Measurements from ENCODE around the gene JPH2.
A peak's percentile ranks its signal among the peaks of the same experiment; 100 is the strongest.

JPH2 gene

DNA sequence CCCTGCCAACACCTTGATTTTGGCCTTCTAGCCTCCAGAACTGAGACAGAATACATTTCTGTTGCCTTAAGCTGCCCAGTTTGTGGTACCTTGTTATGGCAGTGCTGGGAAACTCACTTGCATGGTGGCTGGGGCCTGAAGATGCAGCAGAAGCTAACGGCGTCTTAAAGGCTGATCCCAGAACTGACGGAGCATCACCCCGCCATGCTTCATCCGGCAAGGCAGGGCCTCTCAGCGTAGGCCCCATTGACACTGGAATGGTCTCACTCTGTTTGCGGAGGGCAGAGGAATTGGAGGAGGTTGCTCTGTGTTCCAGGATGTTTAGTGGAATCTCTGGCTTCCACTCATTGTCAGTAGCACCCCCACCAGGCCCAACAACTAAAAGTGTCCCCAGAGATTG is 102.1 kb downstream of the JPH2 start:
- intact Hi-C loops (cut with DNase I): loop anchor here (10.0 kb wide), 1 partner anchor 550 kb away; no protein-coding TSS in a partner anchor

DNA sequence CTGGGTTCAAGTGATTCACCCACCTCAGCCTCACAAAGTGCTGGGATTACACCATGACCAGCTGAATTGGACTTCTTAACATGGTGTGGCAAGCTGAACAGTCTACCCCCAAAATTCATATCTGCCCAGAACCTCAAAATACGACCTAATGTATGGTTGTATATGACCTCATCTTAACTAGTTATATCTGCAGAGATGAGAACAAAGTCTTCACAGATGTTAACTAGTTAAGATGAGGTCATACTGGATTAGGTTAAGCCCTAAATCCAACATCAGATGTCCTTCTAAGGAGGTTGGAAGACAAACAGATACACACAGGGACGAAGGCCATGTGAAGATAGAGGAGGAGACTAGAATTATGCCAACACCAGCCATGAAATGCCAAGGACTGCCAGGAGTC is 102.5 kb downstream of the JPH2 start:
- DNase-seq: no peak
- intact Hi-C loops (cut with DNase I): loop anchor here (10.0 kb wide), 1 partner anchor 550 kb away; no protein-coding TSS in a partner anchor

More for the DNA sequence above, 102.1 kb downstream of the JPH2 start:
- DNase-seq: no peak

DNA sequence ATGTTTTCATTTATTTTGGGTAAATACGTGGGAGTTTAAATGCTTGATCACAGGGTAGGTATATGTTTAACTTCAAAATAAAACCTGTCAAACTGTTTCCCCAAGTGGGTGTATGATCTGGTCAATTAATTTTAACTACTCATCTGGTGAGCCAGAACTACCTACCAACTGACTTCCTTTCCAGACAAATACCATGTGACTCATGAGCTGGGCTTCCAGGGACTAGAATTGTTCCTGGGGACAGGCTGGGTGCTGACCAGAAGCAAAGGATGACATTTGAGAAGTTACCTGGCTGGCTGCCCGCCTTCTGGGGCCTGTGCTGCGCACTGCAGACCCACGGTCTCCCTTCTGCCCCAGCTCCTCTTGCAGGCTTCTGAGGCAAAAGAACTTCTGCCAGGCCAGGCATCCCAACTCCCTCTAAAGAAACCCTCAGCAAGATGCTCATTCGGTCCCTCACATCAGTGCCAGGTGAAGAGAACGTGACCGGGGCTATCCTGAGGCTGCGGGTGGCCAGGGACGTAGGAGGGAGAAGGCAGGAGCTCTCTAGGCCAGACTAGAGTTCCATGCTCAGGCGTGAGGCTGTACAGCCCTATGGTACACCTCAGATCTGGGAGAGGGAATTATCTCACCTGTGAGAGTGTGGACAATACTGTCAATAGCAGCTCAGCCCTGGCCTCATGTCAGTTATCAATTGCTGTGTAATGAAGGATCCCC is 103.6 kb downstream of the JPH2 start:
- intact Hi-C loops (cut with DNase I): loop anchor here (10.0 kb wide), 1 partner anchor 549 kb away; no protein-coding TSS in a partner anchor
- DNase-seq: peak in 1 of 10 donors; percentile 73

DNA sequence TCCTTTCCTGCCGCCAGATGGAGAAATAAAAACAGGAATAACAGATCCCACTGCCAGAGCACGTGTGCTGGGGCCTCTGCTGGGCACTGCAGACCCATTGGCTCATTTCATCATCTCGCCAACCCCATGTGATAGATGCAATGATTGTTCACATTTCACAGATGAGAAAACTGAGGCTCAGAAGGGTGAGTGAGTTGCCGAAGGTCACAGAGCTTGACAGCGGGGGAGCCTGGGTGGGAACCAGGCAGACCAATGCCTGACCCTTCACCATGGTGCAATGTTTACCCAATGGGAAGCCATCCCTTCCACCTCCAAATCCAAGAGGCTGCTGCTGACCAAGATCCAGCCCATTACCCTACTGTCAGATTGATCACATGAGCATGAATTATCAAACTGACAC is 105.1 kb downstream of the JPH2 start:
- no peak for DNase-seq
- intact Hi-C loops (cut with DNase I): loop anchor here (10.0 kb wide), 1 partner anchor 547 kb away; no protein-coding TSS in a partner anchor

DNA sequence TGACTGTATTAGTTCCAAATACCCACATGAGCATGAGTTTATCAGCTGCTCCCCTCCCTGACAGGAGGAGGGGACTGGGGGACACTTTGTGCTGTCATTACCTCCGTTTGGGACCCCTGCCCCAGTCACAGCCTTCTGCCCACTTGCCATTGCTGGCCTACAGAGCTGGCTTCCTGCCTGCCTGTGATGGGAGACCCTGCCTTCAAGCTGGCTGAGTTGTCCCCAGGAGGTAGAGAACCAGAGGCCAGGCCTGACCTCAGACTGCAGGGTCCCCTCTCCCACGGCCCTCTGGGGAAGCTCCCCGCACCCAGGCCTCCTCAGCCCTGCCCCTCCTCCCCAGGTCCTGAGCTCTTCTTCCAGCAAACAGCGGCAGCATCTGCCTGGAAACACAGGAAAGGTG is 105.5 kb downstream of the JPH2 start:
- no peak for DNase-seq
- intact Hi-C loops (cut with DNase I): loop anchor here (10.0 kb wide), 1 partner anchor 547 kb away; no protein-coding TSS in a partner anchor

DNA sequence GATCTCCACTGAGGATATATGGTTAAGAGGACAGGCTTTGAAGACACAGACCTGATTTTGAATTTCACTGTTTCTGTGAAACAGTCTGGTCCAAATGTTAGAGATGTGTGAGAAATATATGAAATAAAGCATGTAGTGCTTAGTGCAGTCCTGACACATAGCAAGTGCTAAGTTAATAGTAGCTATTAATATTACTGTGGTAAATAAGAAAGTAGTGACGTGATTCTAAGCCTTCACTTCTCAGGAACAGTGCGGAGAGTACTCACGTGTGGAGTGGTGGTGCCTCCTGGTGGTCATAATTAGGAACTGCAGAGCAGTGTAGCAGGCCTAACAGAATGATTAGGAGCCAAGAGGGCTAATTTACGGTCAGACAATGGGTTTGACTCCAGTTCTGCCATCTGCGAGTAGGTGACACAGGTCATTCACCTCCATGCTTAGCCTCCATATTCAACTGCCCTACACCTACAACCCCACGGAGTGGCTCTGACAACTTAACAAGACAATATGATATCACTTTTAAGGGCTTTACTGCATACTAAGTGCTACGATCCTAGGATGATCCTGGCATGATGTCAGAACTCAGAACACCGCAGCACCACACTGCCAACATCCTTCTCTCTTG is 106.2 kb downstream of the JPH2 start:
- DNase-seq: peak in 8 of 10 donors; percentile 44 to 94 (median 80)
- intact Hi-C loops (cut with DNase I): loop anchor here (1.0 to 10.0 kb wide), 3 partner anchors 24 to 546 kb away; no protein-coding TSS in a partner anchor

DNA sequence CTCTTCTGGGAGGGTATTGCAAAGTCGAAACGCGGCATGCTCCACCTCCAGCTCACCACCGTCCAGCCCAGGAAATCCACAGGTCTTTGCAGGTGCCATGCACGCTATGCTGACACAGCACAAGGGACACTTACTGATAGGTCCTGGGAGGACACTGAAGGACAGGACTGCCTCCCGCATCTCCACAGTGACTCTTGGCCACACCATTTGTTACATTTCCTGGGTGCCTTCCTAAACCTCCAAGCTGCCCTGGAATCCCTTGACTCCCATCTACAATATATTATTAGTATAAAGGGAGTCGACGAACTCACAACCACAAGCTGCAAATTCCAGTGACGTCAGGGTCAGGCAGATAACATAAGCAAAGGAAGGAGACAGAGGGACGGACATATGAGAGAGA is 106.9 kb downstream of the JPH2 start:
- intact Hi-C loops (cut with DNase I): loop anchor here (1.0 to 10.0 kb wide), 3 partner anchors 24 to 545 kb away; no protein-coding TSS in a partner anchor
- DNase-seq: no peak

DNA sequence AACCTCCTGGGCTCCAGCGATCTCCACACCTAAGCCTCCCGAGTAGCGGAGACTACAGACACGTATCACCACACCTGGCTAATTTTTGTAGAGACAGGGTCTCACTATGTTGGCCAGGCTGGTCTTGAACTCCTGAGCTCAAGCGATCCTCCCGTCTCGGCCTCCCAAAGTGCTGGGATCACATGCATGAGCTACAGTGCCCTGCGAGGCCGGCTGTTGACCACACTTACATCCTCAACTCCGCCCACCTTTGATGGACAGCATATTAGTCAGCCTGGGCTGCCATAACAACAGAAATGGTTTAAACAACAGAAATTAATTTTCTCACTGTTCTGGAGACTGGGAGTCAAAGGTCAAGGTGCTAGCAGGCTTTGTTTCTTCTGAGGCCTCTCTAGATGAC is 107.7 kb downstream of the JPH2 start:
- peak in 1 of 10 donors; percentile 70 for DNase-seq
- intact Hi-C loops (cut with DNase I): no loop called here

DNA sequence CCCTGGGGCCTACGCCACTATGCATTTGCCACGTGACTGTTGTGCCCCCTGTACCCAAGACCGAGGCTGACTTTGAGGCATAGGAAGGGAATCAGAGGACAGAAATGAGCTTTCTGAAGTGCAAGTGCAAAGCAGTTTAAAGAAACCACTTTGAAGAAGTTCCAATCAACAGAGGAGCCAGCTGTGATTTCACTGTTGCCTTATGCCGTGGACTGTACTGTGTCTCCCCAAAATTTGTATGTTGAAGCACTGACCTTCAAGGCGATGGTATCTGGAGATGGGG is 111.1 kb downstream of the JPH2 start:
- DNase-seq: no peak
- intact Hi-C loops (cut with DNase I): no loop called here

DNA sequence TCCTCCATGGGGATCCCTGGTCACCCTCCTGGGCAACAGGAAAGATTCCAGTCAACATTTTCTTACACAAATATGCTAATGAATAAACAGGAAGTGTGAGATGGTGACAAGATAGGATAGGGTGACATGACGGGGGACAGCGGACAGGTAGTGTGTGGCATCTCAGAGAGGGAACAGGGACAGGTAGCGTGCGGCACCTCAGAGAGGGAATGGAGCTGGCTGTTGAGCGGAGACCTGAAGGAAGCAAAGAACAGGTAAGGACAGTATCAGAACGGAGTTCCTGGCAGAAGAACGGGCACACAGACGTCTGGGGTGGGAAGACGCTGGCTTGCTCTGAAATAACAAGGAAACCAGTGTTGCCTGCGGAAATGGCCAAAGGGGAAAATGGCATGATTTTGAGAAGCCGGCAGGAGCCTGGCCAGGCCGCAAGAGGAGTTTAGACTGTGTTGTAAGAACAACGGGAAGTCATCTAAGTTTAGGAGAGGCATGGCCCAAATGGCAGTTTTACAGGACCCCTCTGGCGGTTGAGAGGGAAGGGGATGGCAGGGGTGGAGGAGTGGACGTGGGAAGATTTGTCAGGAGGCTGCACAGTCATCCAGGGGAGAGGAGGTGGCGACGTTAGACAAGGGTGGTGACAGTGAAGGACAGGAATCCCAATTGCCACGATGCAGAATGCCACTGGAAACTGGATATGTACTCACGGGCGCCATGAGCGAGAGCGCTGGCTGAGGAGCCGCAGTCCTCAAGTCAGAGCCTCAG is 111.6 kb downstream of the JPH2 start:
- intact Hi-C loops (cut with DNase I): no loop called here
- DNase-seq: no peak

DNA sequence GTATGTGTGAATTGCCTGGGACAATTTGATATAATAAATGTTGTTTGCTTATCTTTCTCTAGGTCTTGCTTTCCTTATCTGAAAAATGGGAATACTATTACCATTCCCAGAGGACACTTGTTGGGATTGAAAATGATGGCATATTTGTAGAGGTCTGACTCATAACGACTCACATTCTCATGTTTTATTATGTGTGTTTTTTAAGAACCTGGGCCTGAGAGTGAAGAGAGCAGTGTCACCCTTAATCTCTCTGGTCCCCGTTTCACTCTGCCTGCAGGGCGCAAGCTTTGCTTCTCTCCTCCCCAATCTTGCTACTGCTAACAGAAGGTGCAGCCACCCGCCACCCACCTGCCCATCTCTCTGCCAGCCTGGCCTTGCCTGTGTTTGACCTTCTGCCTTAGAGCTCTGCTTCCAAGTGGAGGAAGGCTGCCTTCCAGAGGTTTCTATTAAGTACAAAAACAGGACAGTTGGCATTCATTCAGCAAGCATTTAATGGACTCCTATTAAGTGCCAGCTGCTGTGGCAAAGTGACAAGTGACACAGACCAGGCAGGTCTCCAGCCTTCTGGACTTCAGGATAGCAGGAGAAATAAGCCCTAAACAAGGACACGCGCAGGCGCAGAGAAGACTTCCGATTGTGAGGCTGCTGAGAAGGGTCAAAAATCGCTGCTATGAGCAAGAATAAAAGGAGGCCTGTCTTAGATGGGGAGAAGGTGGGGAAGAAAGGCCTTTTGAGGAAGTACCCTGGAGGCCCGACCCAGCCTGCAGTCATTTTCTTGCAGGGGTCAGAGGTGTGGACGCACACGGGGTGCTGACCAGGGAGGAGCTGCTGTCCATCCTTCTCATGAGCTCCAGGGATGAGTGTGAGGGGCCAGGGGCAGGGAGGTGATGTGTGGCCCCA is 112.5 kb downstream of the JPH2 start:
- DNase-seq: peak in 1 of 10 donors; percentile 31
- intact Hi-C loops (cut with DNase I): no loop called here

DNA sequence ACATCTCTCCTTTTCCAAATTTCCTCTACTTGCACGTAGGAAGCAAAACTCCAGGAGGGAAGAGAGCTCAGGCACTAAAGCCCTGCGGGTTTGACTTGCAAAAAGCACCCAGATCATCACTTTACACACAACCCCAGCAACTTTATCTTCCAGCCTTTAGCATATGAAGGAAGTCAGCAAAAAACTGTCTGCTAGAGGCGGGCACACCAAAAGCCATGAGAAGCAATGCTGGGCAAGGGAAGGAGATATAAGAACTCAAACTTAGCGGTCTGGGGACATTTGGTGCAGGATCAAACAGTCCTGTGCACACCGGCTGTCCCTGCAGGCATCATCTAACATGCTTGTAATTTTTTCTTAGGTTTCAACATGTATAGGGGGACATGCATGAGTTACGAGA is 113.3 kb downstream of the JPH2 start:
- no peak for DNase-seq
- intact Hi-C loops (cut with DNase I): no loop called here

DNA sequence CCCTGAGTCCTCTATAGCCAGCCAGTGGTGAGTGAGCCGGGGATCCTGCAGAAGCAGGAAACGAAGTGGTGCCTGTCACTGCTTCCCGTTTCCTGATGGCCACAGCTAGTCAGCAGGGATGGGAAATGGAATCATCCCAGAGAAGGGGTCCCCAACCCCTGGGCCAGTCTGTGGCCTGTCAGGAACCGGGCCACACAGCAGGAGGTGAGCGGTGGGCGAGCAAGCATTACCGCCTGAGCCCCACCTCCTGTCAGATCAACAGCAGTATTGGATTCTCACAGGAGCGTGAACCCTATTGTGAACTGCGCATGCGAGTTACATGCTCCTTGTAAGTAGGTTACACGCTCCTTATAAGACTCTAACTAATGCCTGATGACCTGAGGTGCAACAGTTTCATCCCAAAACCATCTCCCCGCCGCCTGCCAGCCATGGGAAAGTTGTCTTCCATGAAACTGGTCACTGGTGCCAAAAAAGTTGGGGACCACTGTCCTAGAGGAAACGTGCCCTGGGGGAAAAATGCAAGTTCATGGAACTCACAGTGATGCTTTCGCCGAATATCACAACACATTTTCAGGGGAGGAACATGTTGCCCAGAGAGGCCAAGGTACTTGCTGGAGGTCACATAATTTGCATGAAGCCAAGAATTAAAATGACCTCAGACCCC is 113.8 kb downstream of the JPH2 start:
- DNase-seq: no peak
- intact Hi-C loops (cut with DNase I): no loop called here

DNA sequence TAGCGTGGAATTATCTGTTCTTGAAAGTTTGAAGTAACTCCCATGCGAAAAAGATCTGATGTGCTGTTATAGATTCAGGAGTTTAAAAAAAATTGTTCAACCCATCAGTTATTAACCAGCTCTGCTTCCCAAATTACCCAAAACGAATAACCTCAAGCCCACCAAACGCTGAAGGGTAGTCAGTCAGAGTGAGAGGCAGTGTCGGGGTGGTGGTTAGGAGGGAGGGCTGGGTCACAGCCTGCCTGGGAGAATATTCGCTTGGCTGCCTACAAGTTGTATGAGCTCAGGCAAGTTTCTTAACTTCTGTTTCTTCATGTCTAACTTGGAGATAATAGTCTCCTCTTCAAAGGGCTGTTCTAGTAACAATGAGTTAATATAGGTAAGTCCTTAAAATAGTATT is 114.6 kb downstream of the JPH2 start:
- intact Hi-C loops (cut with DNase I): no loop called here
- no peak for DNase-seq

DNA sequence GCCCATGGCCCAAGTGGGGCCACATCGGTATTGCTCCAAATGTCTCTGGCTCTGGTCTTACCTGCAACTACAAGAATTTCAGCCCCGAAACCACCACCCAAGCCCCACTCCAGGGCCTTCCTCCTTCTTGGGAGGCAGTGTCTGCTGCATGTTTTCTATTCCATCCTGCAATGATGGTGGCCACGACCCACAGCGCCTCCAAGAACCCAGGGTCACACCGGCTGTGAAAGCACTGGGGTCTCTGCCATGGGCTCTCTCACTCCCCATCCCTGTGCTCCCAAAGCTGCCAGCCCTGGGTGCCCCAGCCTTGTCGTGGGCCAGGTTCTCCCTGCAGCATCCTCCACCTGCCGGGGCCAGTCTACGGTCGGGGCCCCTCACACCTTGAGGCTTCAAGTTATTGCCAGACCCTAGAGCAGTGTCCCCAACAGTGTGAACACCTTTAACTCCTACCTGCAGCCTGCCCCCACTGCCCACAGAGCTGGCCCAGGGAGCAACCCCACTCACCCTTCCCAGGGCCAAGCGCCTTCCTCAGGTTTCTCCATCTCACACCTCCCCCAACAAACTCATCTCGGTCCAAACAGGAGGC is 115.4 kb downstream of the JPH2 start:
- intact Hi-C loops (cut with DNase I): no loop called here
- peak in 1 of 10 donors; percentile 76 for DNase-seq

DNA sequence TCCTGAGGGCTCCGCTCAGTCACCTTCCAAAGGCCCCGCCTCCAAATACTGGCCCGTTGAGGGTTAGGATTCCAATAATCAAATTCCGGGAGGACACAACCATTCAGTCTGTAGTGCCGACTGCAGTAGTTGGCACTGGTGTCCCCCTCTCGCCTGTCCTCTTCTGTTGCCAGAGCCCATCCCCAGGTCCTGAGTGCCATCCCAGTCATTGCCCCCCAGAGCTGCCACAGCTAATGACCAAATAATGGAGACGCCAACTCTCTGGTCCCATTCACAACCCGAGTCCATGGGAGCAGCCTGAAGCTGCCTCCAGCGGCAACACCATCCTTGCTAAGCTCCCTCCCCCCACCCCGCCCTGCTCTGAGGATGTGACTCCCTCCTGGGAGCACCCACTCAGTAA is 115.9 kb downstream of the JPH2 start:
- intact Hi-C loops (cut with DNase I): no loop called here
- peak in 1 of 10 donors; percentile 48 for DNase-seq

DNA sequence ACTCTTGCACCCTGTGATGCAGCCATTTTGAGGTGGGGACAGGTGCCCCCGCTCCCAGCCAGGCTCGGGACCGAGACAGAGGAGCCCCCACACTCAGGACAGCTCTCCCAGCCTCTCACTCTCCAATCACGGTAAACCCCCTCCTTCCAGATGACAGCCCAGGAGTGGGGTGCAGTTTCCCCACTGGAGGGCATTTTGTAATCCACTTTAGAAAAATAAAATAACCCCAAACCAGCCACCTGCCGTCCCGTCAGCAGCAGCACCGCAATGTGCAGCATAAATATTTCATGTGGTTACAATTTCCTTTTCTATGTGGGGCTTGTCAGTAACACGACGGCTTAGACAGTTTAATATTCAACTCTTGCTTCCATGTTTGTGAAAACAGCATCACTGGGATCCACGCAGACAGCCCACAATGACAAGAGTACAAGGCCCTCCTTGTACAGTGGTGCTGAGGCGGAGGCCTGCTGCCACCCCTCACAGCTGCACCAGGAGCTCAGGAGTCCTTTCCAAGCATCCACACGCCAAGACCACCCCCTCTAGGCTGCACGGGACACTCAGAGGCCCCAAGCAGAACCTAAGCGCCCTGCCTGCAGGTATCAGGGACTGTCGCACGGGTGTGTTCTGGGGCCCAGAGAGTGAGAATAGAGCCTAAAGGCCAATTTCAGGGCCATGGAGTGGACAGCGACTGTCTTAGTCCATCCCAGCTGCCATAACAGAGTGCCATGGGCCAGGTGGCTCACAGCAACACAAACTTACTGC is 116.7 kb downstream of the JPH2 start:
- intact Hi-C loops (cut with DNase I): no loop called here
- DNase-seq: peak in 3 of 10 donors; percentile 15 to 71 (median 32)

DNA sequence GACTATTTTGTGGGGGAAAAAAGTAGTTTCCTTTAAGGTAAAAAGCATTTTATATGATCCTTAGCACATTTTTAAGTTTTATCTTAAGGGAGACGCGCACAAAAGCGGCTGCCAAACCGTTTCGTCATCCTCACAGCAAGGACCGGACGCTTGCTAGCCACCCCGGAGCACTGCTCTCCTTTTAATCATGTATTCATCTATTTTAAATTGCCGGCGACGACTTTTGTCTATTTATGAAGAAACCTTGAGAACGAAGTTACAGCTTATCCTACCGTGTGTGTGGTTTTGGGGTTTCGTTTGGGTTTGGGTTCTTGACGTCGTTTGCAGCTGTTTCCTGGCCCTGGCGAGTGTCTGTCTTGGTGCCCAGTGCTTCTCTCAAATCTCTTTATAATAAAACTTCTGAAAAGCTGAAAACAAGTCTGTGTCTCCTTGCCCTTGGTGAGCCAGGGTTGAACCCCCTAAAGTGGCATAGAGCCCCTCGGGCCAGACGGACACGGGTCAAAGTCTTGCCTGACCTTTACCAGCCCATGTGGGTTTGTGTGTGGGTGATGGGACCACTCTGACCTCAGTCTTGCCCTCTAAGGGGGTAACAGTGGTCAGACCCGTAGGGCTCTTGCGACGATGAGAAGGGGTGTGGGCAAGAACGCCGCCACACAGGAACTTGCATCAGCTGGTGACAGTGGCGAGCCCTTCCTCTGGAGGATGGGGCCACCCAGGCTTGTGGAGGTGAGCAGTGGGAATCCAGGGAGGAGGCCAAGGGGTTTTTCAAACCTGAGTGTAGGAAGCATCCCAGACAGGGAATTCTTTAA is 117.6 kb downstream of the JPH2 start:
- peak in 2 of 10 donors; percentile 65 to 84 for DNase-seq
- intact Hi-C loops (cut with DNase I): no loop called here
